Activated naive CD8-positive, alpha-beta T cell treated with anti-CD3 and anti-CD28 coated beads for 36 hours (primary cell): ENCODE data around the gene ANKRD44. TPM values are rescaled to one million over a fixed set of nuclear protein-coding genes. Genes with fewer than 3 reads are reported as not detected.

ENCODE experiments used
- total RNA-seq, 2 experiments: library from RNA; stranded (reverse); gene quantifications; one replicate each; pipeline ENCODE4 v1.2.3, GENCODE V29; 2021

Gene ANKRD44
- total RNA-seq, 2 experiments from 2014 or later: 118 to 121 TPM

Other genes starting within 250 kb of the ANKRD44 start
- gene SF3B1, start 124.2 kb upstream of the ANKRD44 start, total RNA-seq: 100 to 1,000 TPM; 230 to 241 TPM
- 10 to 100 TPM; 18.9 to 19.5 TPM for gene COQ10B, start 142.8 kb upstream of the ANKRD44 start, total RNA-seq
- gene HSPD1, start 189.1 kb upstream of the ANKRD44 start, total RNA-seq: 1,000 to 10,000 TPM; 1,356 to 1,376 TPM
- 100 to 1,000 TPM; 485 to 487 TPM for gene HSPE1, start 189.6 kb upstream of the ANKRD44 start, total RNA-seq
- gene MOB4, start 205.3 kb upstream of the ANKRD44 start, total RNA-seq: 10 to 100 TPM; 19.8 to 21.7 TPM